Motor neuron (in vitro differentiated cells): Measurements from ENCODE around the gene SYTL3. TPM values are rescaled to one million over a fixed set of nuclear protein-coding genes. Genes with fewer than 3 reads are reported as not detected.
A peak's percentile ranks its signal among the peaks of the same experiment; 100 is the strongest.
"Not testable (repeated sequence)": the region's sequence is repeated elsewhere in the genome, so short reads cannot be mapped to it uniquely, and the experiment has no call there.

ENCODE experiments used
- ATAC-seq, 8 experiments: fragments of 200-7000 bp; cut with Tn5 transposase; replicated peaks in 6 of 8; 2 replicates each; pipeline ENCODE4 v1.8.0; 2021; ENCODE audit warnings: mild to moderate bottlenecking in 8 of 8, moderate library complexity in 8 of 8
- H3K27ac ChIP-seq, 2 donors: fragments of 250-450 bp; sonication (Bioruptor Pico); 2 replicates each; pipeline ENCODE4 v1.9.0; 2021; ENCODE audit warnings: antibody characterized with exemption in 2 of 2, mild to moderate bottlenecking in 2 of 2, moderate library complexity in 1 of 2
- H3K4me1 ChIP-seq, 2 donors: fragments of 250-450 bp; sonication (Bioruptor Pico); replicated peaks in 1 of 2; 2 replicates each; pipeline ENCODE4 v1.6.1; 2021; ENCODE audit warnings: antibody characterized with exemption in 2 of 2, mild to moderate bottlenecking in 2 of 2, moderate library complexity in 1 of 2
- H3K4me3 ChIP-seq, 5 donors: fragments of 250-450 bp; sonication (Bioruptor Pico); 2 replicates each; pipeline ENCODE4 v1.9.0; 2021; ENCODE audit warnings: antibody characterized with exemption in 5 of 5, mild to moderate bottlenecking in 5 of 5, moderate library complexity in 4 of 5
- WGBS, 10 experiments: fragments of 450-650 bp; shearing (Covaris generic); methylation state at CpG; one replicate each; pipeline ENCODE4 v1.0.0; 2022; 5-methylcytosine and 5-hydroxymethylcytosine counted together
- in situ Hi-C, 9 experiments: fragments of 400-800 bp; cut with MboI; loops; one replicate each; pipeline ENCODE4 v1.15.0; 2021; ENCODE audit warnings: low sequenced_read_pairs in 9 of 9, low pct_unique_long_range_greater_than_20kb in 2 of 9; ENCODE audit not compliant: unreplicated experiment in 9 of 9
- total RNA-seq, 8 experiments: library from RNA; unstranded; fragments of 300-600 nt; gene quantifications; 2 replicates each; pipeline versions ENCODE4 v1.2.3 to v1.2.4, GENCODE V29; 2022

The SYTL3 gene
- total RNA-seq, 8 experiments from 2014 or later, result 0.52 to 15.5 (median 1.3) TPM

DNA sequence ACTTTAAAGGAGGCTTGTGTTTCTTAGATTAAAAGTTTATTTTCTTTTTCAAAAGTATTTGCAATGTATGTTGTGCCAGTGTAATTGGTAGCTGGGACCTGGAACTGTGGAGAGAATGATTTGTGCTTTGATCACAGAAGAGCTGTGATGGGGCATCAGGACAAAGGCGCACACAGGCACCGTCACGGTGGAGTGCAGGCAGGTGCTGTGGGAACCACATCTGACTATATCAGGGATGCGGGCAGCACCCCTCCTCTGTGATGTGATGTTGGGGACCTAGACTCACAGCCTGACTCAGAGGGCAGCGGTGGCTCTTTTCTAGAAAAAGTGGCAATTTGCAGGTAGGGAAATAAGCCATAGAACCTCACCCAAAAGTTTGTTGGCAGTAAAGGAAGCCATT is 34.5 kb downstream of the SYTL3 start:
- H3K4me1 ChIP-seq, result no peaks in the 10 kb centered on the region
- no peak overlapping the region for H3K4me3 ChIP-seq
- H3K27ac ChIP-seq, result no peak overlapping the region
- ATAC-seq, result no peak
- WGBS, 10 experiments, result 40 to 100% (median 91%) methylated on average over 1 to 5 of the region's 5 CpGs; no CpG with 5 or more reads in 3 of the 10 experiments
- in situ Hi-C loops, result loop anchor here in 3 of 9 experiments (25.0 kb wide), 1 partner anchor 472 kb away; no protein-coding TSS in a partner anchor

DNA sequence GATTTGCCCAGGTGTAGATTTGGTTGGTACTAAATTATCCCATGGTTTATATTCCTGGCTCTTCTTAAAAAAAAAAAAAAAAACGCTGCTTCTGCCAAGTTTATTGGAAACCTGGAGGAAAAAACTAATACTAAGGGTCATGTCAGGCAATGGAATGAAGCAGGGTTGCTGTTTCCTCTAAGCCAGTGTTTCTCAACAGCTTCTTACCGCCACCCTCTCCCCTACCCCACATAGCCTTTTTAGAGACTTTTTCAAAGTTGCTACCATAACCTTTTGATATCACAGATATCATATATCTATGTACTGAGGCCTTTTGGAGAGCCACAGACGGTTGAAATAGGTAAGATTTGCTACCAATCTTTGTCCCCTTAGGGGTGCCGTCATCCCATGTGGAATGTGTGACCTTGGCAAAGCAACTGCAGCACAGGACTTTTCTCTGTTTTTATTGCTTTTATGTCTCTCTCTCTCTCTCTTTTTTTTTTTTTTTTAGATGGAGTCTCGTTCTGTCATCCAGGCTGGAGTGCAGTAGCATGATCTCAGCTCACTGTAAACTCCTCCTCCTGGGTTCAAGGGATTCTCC is 35.0 kb downstream of the SYTL3 start:
- WGBS, 10 experiments, result 68 to 100% (median 78%) methylated on average over 1 to 4 of the region's 5 CpGs
- Histone ChIP-seq H3K4me3 (no peak overlapping the region), H3K4me1 (no peaks in the 10 kb centered on the region), H3K27ac (no peak overlapping the region)
- no peak for ATAC-seq
- in situ Hi-C loops, result loop anchor here in 3 of 9 experiments (25.0 kb wide), 1 partner anchor 473 kb away; no protein-coding TSS in a partner anchor

DNA sequence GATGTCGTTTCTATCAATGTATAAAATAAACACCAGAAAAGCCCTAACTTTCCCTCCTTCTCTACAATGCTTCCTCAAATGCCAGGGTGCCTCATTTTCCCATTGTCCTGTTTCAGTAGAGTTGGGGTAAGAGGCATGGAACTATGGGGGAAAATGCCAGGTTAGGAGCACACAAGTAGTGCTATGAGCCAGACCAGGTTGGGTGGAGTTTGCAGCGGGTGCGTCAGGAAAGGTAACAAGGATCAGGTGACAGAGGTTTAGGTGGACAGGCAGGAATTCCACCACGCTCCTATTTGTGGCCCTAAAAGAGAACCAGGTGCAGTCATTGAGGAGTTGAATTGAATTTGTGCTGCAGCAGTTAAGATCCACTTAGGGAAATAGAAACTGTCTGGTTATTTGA is 36.5 kb downstream of the SYTL3 start:
- ATAC-seq, result no peak
- H3K4me1 ChIP-seq, result no peaks in the 10 kb centered on the region
- no peak overlapping the region for H3K4me3 ChIP-seq
- WGBS, 10 experiments, result 67 to 84% (median 78%) methylated on average over 1 to 4 of the region's 4 CpGs; no CpG with 5 or more reads in 1 of the 10 experiments
- H3K27ac ChIP-seq, result no peak overlapping the region
- in situ Hi-C loops, result loop anchor here in 3 of 9 experiments (25.0 kb wide), 1 partner anchor 474 kb away; no protein-coding TSS in a partner anchor

DNA sequence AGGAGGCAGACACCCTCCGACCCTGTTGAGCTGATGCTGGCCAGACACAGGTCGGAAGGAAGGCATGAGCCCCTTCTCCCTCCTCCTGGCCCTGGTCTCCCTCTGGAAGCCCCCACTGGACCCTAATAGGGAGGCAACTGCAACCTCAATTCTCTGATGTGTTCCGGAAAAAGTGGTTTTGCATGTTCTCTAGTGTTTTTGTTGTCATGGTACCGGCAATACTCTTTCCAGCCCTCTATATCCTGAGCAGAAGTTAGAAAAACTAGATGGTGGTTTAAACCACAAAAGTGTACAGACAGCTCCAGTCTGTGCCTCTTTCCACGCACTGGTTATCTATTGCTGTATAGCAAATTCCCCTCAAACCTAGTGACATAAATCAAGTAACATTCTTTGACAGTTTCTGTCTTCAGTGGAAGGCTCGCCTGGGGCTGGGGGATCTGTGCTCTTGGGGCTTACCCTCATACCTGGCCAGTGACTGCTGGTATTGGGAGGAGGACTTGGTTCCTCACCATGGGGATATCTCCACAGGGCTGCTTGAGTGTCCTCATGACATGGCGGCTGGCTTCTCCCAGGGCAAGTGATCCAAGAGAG is 37.0 kb downstream of the SYTL3 start:
- WGBS, 10 experiments, result 45 to 100% (median 77%) methylated on average over 1 to 7 of the region's 7 CpGs; no CpG with 5 or more reads in 2 of the 10 experiments
- in situ Hi-C loops, result loop anchor here in 3 of 9 experiments (25.0 kb wide), 1 partner anchor 475 kb away; no protein-coding TSS in a partner anchor
- H3K27ac ChIP-seq, result no peak overlapping the region
- no peaks in the 10 kb centered on the region for H3K4me1 ChIP-seq
- H3K4me3 ChIP-seq, result no peak overlapping the region
- no peak for ATAC-seq

DNA sequence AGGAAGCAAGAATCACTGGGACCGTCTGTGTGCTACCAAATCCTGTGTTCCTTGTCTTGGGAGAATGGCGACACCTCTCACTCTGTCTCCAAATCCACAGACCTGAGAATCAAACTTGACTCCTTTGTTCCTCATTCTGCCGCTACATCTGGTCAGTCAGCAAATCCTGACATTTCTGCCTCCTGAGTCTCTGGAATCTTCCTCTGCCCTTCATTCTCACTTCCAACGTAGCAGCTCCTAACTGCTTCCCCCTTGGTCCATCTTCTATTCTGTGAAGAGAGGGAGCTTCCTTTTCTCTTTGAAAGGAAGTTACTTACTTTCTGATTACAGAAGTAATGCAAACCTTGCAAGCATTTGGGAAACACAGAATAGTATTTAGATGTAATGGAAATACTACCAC is 37.7 kb downstream of the SYTL3 start:
- no peak for ATAC-seq
- H3K27ac ChIP-seq, result no peak overlapping the region
- no peaks in the 10 kb centered on the region for H3K4me1 ChIP-seq
- in situ Hi-C loops, result loop anchor here in 3 of 9 experiments (25.0 kb wide), 1 partner anchor 475 kb away; no protein-coding TSS in a partner anchor
- 40 to 100% (median 100%) methylated on average over 1 to 3 of the region's 4 CpGs; no CpG with 5 or more reads in 1 of the 10 experiments for WGBS, 10 experiments
- no peak overlapping the region for H3K4me3 ChIP-seq

DNA sequence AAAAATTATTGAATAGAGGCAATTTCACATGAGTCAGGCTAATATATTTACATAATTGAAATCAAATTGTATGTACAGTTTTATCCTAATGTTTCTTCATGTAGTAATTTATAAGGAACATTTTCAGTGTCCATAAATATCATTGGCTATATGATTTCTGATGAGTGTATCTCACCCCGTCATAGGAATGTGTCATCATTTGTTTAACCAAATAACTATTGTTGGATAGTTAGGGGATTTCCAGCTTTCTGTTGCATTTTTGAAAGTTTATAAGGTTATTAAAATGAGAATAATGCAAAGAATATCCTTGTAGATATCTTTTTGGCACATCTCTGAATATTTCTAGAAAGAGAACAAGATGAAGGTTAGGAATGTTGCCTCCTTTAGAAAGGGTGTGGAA is 39.0 kb downstream of the SYTL3 start:
- Histone ChIP-seq H3K4me3 (no peak overlapping the region), H3K27ac (no peak overlapping the region), H3K4me1 (no peaks in the 10 kb centered on the region)
- ATAC-seq, result no peak
- WGBS, 10 experiments, result 45 to 100% (median 93%) methylated on average over 1 of the region's 1 CpG; no CpG with 5 or more reads in 2 of the 10 experiments
- in situ Hi-C loops, result loop anchor here in 3 of 9 experiments (25.0 kb wide), 1 partner anchor 477 kb away; no protein-coding TSS in a partner anchor

DNA sequence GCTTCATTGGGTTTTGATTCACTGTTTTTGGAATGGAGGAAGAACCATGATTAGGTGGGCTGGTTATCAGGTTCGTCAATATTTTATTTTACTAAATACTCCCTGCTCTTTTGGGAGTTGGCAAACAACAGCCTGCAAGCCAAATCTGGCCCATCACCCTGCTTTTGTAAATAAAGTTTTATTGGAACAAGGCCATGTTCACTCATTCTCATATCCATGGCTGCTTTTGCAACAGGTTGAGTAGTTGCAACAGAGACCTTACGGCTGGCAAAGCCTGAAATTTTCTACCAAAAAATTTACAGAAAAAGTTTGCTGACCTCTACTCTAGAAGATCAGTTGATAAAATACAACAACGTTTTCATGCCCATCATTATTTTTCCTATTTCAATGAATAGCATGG is 45.1 kb downstream of the SYTL3 start:
- in situ Hi-C loops, result loop anchor here in 3 of 9 experiments (25.0 kb wide), 1 partner anchor 483 kb away; no protein-coding TSS in a partner anchor
- WGBS, 10 experiments, result 0 to 100% (median 94%) methylated on average over 1 to 3 of the region's 3 CpGs; no CpG with 5 or more reads in 1 of the 10 experiments
- Histone ChIP-seq H3K4me3 (no peak overlapping the region), H3K4me1 (no peaks in the 10 kb centered on the region), H3K27ac (no peak overlapping the region)
- no peak for ATAC-seq

DNA sequence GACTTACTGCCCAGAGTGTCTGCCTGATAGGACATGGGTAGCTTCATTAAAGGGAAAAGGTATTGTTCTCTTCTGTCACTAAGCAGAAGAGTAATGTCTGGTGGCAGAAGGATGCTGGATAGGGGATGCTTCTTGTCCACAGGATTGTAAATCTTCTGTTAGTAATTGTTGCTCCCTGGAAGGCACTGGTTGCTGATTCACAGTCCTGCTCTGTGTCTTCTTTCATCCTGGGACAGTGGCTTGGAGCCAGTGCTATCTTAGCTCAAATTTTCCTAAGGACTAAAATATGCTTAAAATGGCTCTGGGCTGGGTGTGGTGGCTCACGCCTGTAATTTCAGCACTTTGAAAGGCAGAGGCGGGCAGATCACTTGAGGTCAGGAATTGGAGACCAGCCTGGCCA is 48.0 kb downstream of the SYTL3 start:
- Histone ChIP-seq H3K4me3 (no peak overlapping the region), H3K27ac (no peak overlapping the region), H3K4me1 (no peaks in the 10 kb centered on the region)
- in situ Hi-C loops, result loop anchor here in 3 of 9 experiments (25.0 kb wide), 1 partner anchor 486 kb away; no protein-coding TSS in a partner anchor
- ATAC-seq, result peak; percentile 44 to 97 (median 62)
- WGBS, 10 experiments, result 0 to 100% methylated on average over 1 of the region's 2 CpGs; no CpG with 5 or more reads in 8 of the 10 experiments

DNA sequence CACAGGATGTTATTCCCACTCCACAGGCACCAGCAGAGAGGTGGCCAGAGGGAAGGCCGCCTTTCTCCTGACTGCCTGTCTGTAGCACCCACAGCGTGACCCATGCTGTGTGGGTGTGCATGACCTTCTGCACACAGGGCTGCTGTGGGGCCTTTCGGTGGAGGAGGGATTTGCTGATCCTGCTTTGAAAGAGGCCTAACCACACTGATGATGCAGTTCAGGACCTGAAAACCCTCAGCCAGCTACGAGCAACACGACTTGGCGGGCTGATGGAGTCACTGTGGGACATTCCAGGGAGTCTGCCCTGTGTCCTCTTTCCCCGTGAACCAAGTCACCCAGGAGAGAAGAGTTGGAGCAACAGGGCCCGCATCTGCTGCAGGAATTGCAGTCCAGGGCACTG is 49.1 kb downstream of the SYTL3 start:
- in situ Hi-C loops, result loop anchor here in 3 of 9 experiments (25.0 kb wide), 1 partner anchor 487 kb away; no protein-coding TSS in a partner anchor
- 90 to 100% (median 100%) methylated on average over 1 to 3 of the region's 8 CpGs; no CpG with 5 or more reads in 5 of the 10 experiments for WGBS, 10 experiments
- no peak for ATAC-seq
- Histone ChIP-seq H3K4me1 (peaks cover 0 to 1% of the 10 kb centered on the region in 2 donors), H3K27ac (no peak overlapping the region), H3K4me3 (no peak overlapping the region)

DNA sequence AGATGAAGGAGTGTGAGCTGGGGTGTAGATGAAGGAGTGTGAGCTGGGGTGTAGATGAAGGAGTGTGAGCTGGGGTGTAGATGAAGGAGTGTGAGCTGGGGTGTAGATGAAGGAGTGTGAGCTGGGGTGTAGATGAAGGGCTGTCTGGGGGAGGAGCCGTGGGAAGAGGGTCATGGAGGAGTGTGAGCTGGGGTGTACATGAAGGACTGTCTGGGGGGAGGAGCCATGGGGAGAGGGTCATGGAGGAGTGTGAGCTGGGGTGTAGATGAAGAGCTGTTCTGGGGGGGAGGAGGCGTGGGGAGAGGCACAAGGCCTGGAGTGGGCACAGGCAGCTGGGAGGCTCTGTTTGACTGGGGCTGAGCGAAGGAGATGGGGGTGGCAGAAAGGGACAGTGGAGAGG is 51.4 kb downstream of the SYTL3 start:
- H3K4me1 ChIP-seq, H3K27ac ChIP-seq, H3K4me3 ChIP-seq, ATAC-seq: not testable (repeated sequence)
- in situ Hi-C loops, result loop anchor here (10.0 to 25.0 kb wide), 5 partner anchors 261 to 411 kb away; no protein-coding TSS in a partner anchor
- 100% methylated on average over 1 of the region's 3 CpGs; no CpG with 5 or more reads in 9 of the 10 experiments for WGBS, 10 experiments

DNA sequence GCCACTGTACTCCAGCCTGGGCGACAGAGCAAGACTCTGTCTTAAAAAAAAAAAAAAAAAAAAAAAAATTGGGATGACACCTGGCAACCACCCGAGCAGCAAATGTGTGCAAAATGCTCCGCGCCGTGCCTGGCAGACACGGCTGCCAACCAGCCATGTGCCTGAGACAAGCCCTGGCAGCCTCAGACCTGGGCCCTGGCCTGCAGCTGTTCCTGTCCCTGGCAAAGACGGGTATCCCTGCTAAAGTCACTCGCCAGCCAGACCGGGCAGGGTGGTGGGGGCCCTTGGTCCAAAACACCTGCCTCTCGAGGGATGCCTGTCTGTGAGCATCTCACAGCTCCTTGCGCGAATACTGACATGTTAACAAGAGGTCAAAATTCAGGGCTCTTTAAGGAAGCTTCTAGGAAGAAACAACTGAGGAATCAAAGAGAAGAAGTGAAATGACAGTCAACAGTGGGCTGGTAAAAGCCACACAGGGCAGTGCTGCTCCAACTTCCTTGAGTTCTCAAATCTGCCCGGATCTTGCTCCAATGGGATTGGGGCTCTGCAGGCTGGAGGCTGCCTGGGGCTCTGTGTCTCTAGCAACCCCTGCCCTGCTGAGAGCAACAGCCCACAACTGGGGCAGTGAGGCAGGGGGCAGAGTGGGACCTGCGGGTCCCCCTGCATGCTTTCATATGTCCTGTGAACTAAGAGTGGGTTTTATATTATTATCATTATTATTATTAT is 53.4 kb downstream of the SYTL3 start:
- Histone ChIP-seq H3K4me3 (no peak overlapping the region), H3K4me1 (peaks cover 3 to 5% of the 10 kb centered on the region in 2 donors), H3K27ac (no peak overlapping the region)
- no peak for ATAC-seq
- 53 to 100% (median 60%) methylated on average over 1 to 10 of the region's 14 CpGs; no CpG with 5 or more reads in 5 of the 10 experiments for WGBS, 10 experiments
- in situ Hi-C loops, result loop anchor here (10.0 to 25.0 kb wide), 5 partner anchors 259 to 409 kb away; no protein-coding TSS in a partner anchor
